ENCODE measurements around the gene C1QA.

The C1QA gene

GRCh38 chr1:22685591-22686059 lies 49.2 kb downstream of the C1QA start:
- H3K4me2 ChIP-seq: no peak overlapping the region
- TF ChIP-seq, protein P1, sequence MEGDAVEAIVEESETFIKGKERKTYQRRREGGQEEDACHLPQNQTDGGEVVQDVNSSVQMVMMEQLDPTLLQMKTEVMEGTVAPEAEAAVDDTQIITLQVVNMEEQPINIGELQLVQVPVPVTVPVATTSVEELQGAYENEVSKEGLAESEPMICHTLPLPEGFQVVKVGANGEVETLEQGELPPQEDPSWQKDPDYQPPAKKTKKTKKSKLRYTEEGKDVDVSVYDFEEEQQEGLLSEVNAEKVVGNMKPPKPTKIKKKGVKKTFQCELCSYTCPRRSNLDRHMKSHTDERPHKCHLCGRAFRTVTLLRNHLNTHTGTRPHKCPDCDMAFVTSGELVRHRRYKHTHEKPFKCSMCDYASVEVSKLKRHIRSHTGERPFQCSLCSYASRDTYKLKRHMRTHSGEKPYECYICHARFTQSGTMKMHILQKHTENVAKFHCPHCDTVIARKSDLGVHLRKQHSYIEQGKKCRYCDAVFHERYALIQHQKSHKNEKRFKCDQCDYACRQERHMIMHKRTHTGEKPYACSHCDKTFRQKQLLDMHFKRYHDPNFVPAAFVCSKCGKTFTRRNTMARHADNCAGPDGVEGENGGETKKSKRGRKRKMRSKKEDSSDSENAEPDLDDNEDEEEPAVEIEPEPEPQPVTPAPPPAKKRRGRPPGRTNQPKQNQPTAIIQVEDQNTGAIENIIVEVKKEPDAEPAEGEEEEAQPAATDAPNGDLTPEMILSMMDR (conservative IDR thresholded peaks at IDR 0.05; ENCODE audit: low read depth, low read length): no peak
- no peaks in the 10 kb centered on the region for H3K36me3 ChIP-seq (ENCODE audit: insufficient read depth)
- H3K9ac ChIP-seq: no peak overlapping the region
- H3K4me1 ChIP-seq (ENCODE audit: low read depth, poor library complexity, severe bottlenecking): no peaks in the 10 kb centered on the region
- H4K20me1 ChIP-seq (ENCODE audit: insufficient read depth): no peaks in the 10 kb centered on the region
- no peak overlapping the region for H2AFZ ChIP-seq (ENCODE audit: low read depth)
- H3K27ac ChIP-seq: no peak overlapping the region
- H3K4me3 ChIP-seq (IDR thresholded peaks at IDR 0.05; ENCODE audit: insufficient read depth, low read depth, low read length): no peak overlapping the region
- no peaks in the 10 kb centered on the region for H3K79me2 ChIP-seq (ENCODE audit: insufficient read depth, low read depth)
- H3K27me3 ChIP-seq (ENCODE audit: insufficient read depth, low read depth): peaks cover 77% of the 10 kb centered on the region

- no peak overlapping the region for H3K9ac ChIP-seq
These were observed 50.8 kb downstream of the C1QA start for GRCh38 chr1:22687191-22687590.

GRCh38 chr1:22688466-22688865 lies 52.0 kb downstream of the C1QA start:
- TF ChIP-seq, protein P1 (conservative IDR thresholded peaks at IDR 0.05; ENCODE audit: low read depth, low read length): no peak
- H3K4me3 ChIP-seq (IDR thresholded peaks at IDR 0.05; ENCODE audit: insufficient read depth, low read depth, low read length): no peak overlapping the region
- no peak overlapping the region for H3K4me2 ChIP-seq
- no peak overlapping the region for H3K9ac ChIP-seq
- no peaks in the 10 kb centered on the region for H3K36me3 ChIP-seq (ENCODE audit: insufficient read depth)
- peaks cover 61% of the 10 kb centered on the region for H3K27me3 ChIP-seq (ENCODE audit: insufficient read depth, low read depth)
- no peak overlapping the region for H2AFZ ChIP-seq (ENCODE audit: low read depth)
- no peaks in the 10 kb centered on the region for H3K79me2 ChIP-seq (ENCODE audit: insufficient read depth, low read depth)
- no peak overlapping the region for H3K27ac ChIP-seq
- H3K4me1 ChIP-seq (ENCODE audit: low read depth, poor library complexity, severe bottlenecking): no peaks in the 10 kb centered on the region
- H4K20me1 ChIP-seq (ENCODE audit: insufficient read depth): no peaks in the 10 kb centered on the region

More at GRCh38 chr1:22687191-22687590, 50.8 kb downstream of the C1QA start:
- Histone ChIP-seq H3K4me2 (no peak overlapping the region), H3K4me1 (ENCODE audit: low read depth, poor library complexity, severe bottlenecking) (no peaks in the 10 kb centered on the region), H3K79me2 (ENCODE audit: insufficient read depth, low read depth) (no peaks in the 10 kb centered on the region), H4K20me1 (ENCODE audit: insufficient read depth) (no peaks in the 10 kb centered on the region), H3K4me3 (IDR thresholded peaks at IDR 0.05; ENCODE audit: insufficient read depth, low read depth, low read length) (no peak overlapping the region), H2AFZ (ENCODE audit: low read depth) (no peak overlapping the region), H3K27me3 (ENCODE audit: insufficient read depth, low read depth) (peaks cover 71% of the 10 kb centered on the region), H3K36me3 (ENCODE audit: insufficient read depth) (no peaks in the 10 kb centered on the region), H3K27ac (no peak overlapping the region)
- TF ChIP-seq, protein P1 (conservative IDR thresholded peaks at IDR 0.05; ENCODE audit: low read depth, low read length): no peak
